ENCODE measurements around the gene MAPK11. TPM values are rescaled to one million over a fixed set of nuclear protein-coding genes. Genes with fewer than 3 reads are reported as not detected.

Gene MAPK11
- total and polyA plus RNA-seq, 10 of the 15 experiments (the other 5 are each of a cell fraction or from before 2014, with no cell fraction given), result 0.05 to 12.8 (median 3.7) TPM

- TF ChIP-seq HDGF (IDR thresholded peaks at IDR 0.05), result no peak
- TF ChIP-seq E2F4 (IDR thresholded peaks at IDR 0.05; ENCODE audit: low read depth, low read length), result no peak
- TF ChIP-seq CEBPZ (IDR thresholded peaks at IDR 0.05; ENCODE audit: low read depth, low read length), result no peak
- no peak for TF ChIP-seq KDM1A (IDR thresholded peaks at IDR 0.05; ENCODE audit: borderline replicate concordance)
- no peak for TF ChIP-seq ESRRA (IDR thresholded peaks at IDR 0.05; ENCODE audit: low read length)
- TF ChIP-seq EP300 (IDR thresholded peaks at IDR 0.05; ENCODE audit: borderline replicate concordance in 1 of 2, control insufficient read depth in 1 of 2, low read depth in 2 of 2, low read length in 2 of 2), result peak in 1 of 2 experiments; percentile 43; a peak in 1 of 4 replicates
- peak; percentile 48 for TF ChIP-seq CHD2 (IDR thresholded peaks at IDR 0.05; ENCODE audit: borderline replicate concordance, low read depth, low read length)
- TF ChIP-seq ZBTB11 (CRISPR knock-in tag; IDR thresholded peaks at IDR 0.05), result no peak
- TF ChIP-seq BCL11A (IDR thresholded peaks at IDR 0.05; ENCODE audit: low read depth, low read length), result no peak
- no peak for TF ChIP-seq HDAC2 (IDR thresholded peaks at IDR 0.05)
- TF ChIP-seq POLR2A (IDR thresholded peaks at IDR 0.05; ENCODE audit: low read depth, low read length), result peak; percentile 58
- peak; percentile 22; the same call in 1 of the 2 replicates for TF ChIP-seq TBL1XR1 (IDR thresholded peaks at IDR 0.05; ENCODE audit: low read depth, low read length)
- no peak for TF ChIP-seq RAD21 (IDR thresholded peaks at IDR 0.05; ENCODE audit: insufficient read depth, low read depth, low read length)
- TF ChIP-seq PAX8 (IDR thresholded peaks at IDR 0.05), result no peak
- peak; percentile 97 for TF ChIP-seq IKZF1 (conservative IDR thresholded peaks at IDR 0.05)
- no peak for TF ChIP-seq PRDM15 (CRISPR knock-in tag; IDR thresholded peaks at IDR 0.05)
- TF ChIP-seq IRF4 (IDR thresholded peaks at IDR 0.05; ENCODE audit: low read depth, low read length), result no peak
- no peak for TF ChIP-seq ZSCAN29 (IDR thresholded peaks at IDR 0.05)
- TF ChIP-seq TAF1 (IDR thresholded peaks at IDR 0.05; ENCODE audit: borderline replicate concordance, low read depth, low read length), result peak; percentile 38; the same call in 1 of the 2 replicates
- TF ChIP-seq MYB (IDR thresholded peaks at IDR 0.05; ENCODE audit: borderline replicate concordance, low read depth, low read length), result no peak
Observed at GRCh38 chr22:50305923-50306566, 35.9 kb upstream of the MAPK11 start (continued).

Data from GM12878 (cell line).